Common myeloid progenitor, CD34-positive (primary cell): ENCODE data around the gene DDX10.
"Not testable (repeated sequence)": the region's sequence is repeated elsewhere in the genome, so short reads cannot be mapped to it uniquely, and the experiment has no call there.

Source experiments
- CTCF ChIA-PET: fragments of 350-600 bp; sonication (Branson Sonifier 250); formaldehyde crosslinking; loops from one replicate; lab custom pipeline; 2021; ENCODE audit warnings: antibody characterized with exemption; lab: Charles Lee
- POLR2A ChIA-PET: fragments of 350-600 bp; sonication (Branson Sonifier 250); formaldehyde crosslinking; loops from one replicate; lab custom pipeline; 2021; ENCODE audit warnings: antibody characterized with exemption; lab: Charles Lee
- DNase-seq, 3 donors: peaks; one replicate each; pipeline versions ENCODE4 v3.0.0 to v3.0.0-alpha.2; 2013
- H3K27ac ChIP-seq, 2 experiments: 1 replicate in 1 of 2; 2 replicates in 1 of 2; pipeline ENCODE4 v1.7.0; 2013; ENCODE audit warnings: inconsistent platforms in 2 of 2, low read length in 2 of 2, mild to moderate bottlenecking in 2 of 2, low read depth in 1 of 2, moderate library complexity in 1 of 2; ENCODE audit not compliant: severe bottlenecking in 2 of 2, insufficient read depth in 1 of 2, poor library complexity in 1 of 2
- H3K27me3 ChIP-seq, 5 experiments: replicated peaks in 2 of 5; 1 replicate in 3 of 5; 2 replicates in 2 of 5; pipeline versions ENCODE4 v1.6.1 to v1.7.0; 2013; ENCODE audit warnings: low read length in 4 of 5, mild to moderate bottlenecking in 2 of 5, moderate library complexity in 2 of 5, inconsistent platforms in 1 of 5; ENCODE audit not compliant: insufficient read depth in 5 of 5, control insufficient read depth in 4 of 5
- H3K36me3 ChIP-seq, 4 experiments: 1 replicate in 2 of 4; 2 replicates in 2 of 4; pipeline versions ENCODE4 v1.6.1 to v1.7.0; 2013; ENCODE audit warnings: low read length in 3 of 4, control low read depth in 1 of 4, mild to moderate bottlenecking in 1 of 4; ENCODE audit not compliant: control insufficient read depth in 4 of 4, insufficient read depth in 4 of 4
- H3K4me1 ChIP-seq, 4 experiments: 1 replicate in 3 of 4; 2 replicates in 1 of 4; pipeline versions ENCODE4 v1.6.1 to v1.7.1; 2013; ENCODE audit warnings: low read length in 3 of 4, mild to moderate bottlenecking in 3 of 4, control low read depth in 1 of 4, inconsistent platforms in 1 of 4, moderate library complexity in 1 of 4; ENCODE audit not compliant: control insufficient read depth in 4 of 4, insufficient read depth in 4 of 4; ENCODE audit errors: control extremely low read depth in 1 of 4
- H3K4me3 ChIP-seq, 7 experiments: 1 replicate in 4 of 7; 2 replicates in 3 of 7; pipeline versions ENCODE4 v1.5.1 to v1.7.0; 2013; ENCODE audit warnings: mild to moderate bottlenecking in 7 of 7, low read length in 6 of 7, moderate library complexity in 6 of 7, inconsistent platforms in 2 of 7, low read depth in 2 of 7, control low read depth in 1 of 7; ENCODE audit not compliant: insufficient read depth in 4 of 7, control insufficient read depth in 1 of 7; ENCODE audit errors: extremely low read depth in 1 of 7
- H3K9me3 ChIP-seq, 5 experiments: 1 replicate in 4 of 5; 2 replicates in 1 of 5; pipeline versions ENCODE4 v1.6.1 to v1.7.1; 2013; ENCODE audit warnings: low read length in 4 of 5, mild to moderate bottlenecking in 2 of 5, inconsistent platforms in 1 of 5, low read depth in 1 of 5, moderate library complexity in 1 of 5; ENCODE audit not compliant: control insufficient read depth in 4 of 5, insufficient read depth in 2 of 5; ENCODE audit errors: control extremely low read depth in 1 of 5
- WGBS: methylation state at CpG from one replicate; pipeline ENCODE4 v1.1.5; 2013; ENCODE audit not compliant: insufficient coverage; 5-methylcytosine and 5-hydroxymethylcytosine counted together

The DDX10 gene

DNA sequence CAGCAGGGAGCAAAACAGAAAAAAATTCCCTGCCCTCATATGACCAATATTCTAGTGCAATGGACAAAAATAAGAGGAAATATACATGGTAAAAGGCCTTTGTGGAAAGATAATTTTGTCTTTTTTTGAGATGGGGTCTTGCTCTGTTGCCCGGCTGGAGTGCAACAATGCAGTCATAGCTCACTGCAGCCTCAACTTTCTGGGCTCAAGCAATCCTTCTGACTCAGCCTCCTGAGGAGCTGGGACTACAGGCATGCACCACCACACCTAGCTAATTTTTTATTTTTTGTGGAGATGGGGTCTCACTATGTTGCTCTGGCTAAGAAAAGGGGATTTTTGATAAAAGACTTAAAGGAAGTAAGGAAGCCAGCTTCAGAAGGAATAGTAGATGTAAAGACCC is 25.7 kb upstream of the DDX10 start:
- ChIA-PET CTCF (interaction anchor here (1.7 kb wide), 1 partner anchor 10 kb away, joined by 6 read pairs; no protein-coding TSS in a partner anchor), POLR2A (no interaction called here)
- H3K36me3 ChIP-seq = no peaks in the 10 kb centered on the region
- WGBS = 100% methylated on average over 1 of the region's 1 CpG
- peaks cover 0 to 2% (median 0%) of the 10 kb centered on the region in 5 experiments for H3K9me3 ChIP-seq
- no peak overlapping the region for H3K4me3 ChIP-seq
- DNase-seq = no peak
- peaks cover 0 to 2% (median 0%) of the 10 kb centered on the region in 5 experiments for H3K27me3 ChIP-seq
- H3K4me1 ChIP-seq = no peaks in the 10 kb centered on the region
- H3K27ac ChIP-seq = no peak overlapping the region

DNA sequence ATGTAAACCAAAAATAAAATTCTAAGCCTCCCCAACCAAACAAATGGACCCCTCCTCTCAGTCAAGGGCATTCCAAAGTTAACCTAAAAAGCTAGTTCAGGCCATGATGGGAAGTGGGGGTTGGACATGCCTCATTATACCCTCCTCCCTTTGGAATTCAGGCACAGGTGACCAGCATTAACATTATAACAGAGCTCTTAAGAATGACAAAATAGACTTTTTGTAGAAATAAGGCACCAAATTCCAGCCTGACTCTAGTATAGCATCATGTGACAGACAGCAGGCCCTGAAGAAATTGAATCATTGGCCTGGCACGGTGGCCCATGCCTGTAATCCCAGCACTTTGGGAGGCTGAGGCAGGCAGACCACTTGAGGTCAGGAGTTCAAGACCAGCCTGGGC is 23.1 kb upstream of the DDX10 start:
- CTCF ChIA-PET, H3K27me3 ChIP-seq, H3K4me1 ChIP-seq, H3K27ac ChIP-seq, H3K36me3 ChIP-seq, DNase-seq, H3K4me3 ChIP-seq, POLR2A ChIA-PET, H3K9me3 ChIP-seq: not testable (repeated sequence)
- WGBS = 91% methylated on average over 1 of the region's 1 CpG

DNA sequence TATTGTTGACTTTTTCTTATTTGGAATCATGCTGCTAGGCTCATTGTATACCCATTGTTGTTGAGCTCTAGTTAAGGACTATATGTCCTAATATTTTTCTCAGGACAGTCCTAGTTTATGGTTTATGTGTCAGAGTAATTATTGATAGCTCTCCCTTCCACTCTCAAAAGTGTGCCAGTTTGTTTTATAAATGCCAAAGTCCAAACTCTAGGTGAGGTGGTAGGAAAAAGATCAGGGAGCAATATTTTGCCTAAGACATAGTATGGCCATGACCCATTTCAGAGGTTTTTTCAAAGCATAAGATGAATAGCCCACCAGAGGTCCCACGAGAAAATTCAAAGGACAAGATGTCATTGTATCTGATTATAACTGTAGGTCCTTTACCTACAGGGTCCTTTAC is 20.9 kb upstream of the DDX10 start:
- Histone ChIP-seq H3K4me1 (no peaks in the 10 kb centered on the region), H3K36me3 (no peaks in the 10 kb centered on the region), H3K27me3 (no peaks in the 10 kb centered on the region), H3K9me3 (peaks cover 0 to 2% (median 0%) of the 10 kb centered on the region in 5 experiments), H3K27ac (no peak overlapping the region), H3K4me3 (no peak overlapping the region)
- DNase-seq = no peak
- POLR2A ChIA-PET = no interaction called here
- CTCF ChIA-PET = no interaction called here
- no CpG with 5 or more reads among the region's 1 CpG for WGBS

DNA sequence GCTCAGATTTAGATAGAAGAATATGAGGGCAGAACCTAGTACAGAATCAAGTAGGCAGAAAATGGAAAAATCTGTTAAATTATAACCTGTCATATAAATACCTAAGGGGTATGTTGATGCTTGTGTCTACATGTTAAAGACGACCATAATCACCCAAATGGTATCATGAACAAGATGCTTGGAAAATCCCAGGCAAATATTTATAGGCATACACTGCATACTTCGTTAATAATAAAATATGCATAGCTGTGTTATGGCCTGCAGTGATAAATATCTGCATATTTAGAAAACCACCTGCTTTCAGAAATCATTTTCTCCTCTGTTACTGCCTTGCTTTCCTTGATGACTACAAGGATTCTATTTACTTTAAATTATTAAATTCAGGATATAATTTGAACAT is 18.9 kb upstream of the DDX10 start:
- Histone ChIP-seq H3K4me3 (no peak overlapping the region), H3K4me1 (no peaks in the 10 kb centered on the region), H3K36me3 (no peaks in the 10 kb centered on the region), H3K9me3 (no peaks in the 10 kb centered on the region), H3K27me3 (no peaks in the 10 kb centered on the region), H3K27ac (no peak overlapping the region)
- POLR2A ChIA-PET = no interaction called here
- no CpG with 5 or more reads among the region's 2 CpGs for WGBS
- CTCF ChIA-PET = interaction anchor here (1.1 to 2.6 kb wide), 2 partner anchors 14 to 420 kb away, joined by 3 to 8 read pairs; no protein-coding TSS in a partner anchor
- no peak for DNase-seq

DNA sequence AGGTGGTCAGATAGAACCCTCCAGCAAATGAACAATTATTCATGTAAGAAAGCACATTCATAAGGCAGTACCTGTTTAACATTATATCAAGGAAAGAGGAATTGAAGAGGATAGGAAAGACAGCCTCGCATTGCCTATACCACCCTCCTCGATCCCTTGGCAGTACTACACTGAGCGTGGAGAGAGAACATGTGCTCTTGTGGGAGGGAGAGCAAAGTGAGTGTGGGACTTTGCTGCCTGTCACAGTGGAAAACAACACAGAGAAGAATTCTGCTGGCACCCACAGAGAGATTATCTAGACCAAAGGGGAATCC is 17.5 kb upstream of the DDX10 start:
- 100% methylated on average over 1 of the region's 3 CpGs for WGBS
- CTCF ChIA-PET = interaction anchor here (0.7 to 4.7 kb wide), 5 partner anchors 17 to 528 kb away, joined by 3 to 25 read pairs (median 3); no protein-coding TSS in a partner anchor

DNA sequence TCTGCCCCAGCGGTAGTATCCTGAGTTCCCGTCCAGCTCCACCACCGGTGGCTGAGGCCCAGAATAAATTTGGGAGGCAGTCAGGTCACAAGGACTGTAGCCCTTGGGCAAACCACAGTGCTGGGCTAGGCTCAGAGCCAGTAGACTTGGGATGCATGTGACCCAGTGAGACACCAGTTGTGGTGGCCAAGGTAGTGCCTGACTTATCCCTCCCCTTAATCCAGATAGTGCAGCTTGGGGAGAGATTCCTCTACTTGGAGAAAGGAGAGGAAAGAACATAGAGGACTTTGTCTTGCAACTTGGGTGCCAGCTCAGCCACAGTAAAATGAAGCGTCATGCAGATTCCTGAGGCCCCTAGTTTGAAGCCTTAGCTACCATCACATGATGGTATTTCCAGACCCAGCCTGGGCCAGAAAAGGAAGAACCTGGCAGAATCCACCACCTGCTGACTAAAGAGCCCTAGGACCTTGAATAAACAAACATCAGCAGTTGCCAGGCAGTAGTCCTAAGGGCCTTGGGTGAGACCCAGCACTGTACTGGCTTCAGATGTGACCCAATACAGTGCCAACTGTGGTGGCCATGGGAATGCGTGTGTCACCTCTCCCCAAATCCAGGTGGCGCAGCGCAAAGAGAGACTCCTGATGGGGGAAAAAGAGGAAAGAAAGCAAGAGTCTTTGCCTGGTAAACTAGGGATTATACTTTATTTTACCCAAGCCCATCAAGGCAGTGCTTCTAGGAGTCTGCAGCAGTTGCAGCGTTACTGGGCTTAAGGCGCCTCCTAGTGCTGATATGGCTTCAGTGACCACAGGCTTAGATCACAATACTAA is 17.0 kb upstream of the DDX10 start:
- no peaks in the 10 kb centered on the region for H3K9me3 ChIP-seq
- H3K27ac ChIP-seq = no peak overlapping the region
- WGBS = 69% methylated on average over 6 of the region's 9 CpGs
- ChIA-PET CTCF (interaction anchor here (0.7 to 4.7 kb wide), 7 partner anchors 17 to 529 kb away, joined by 3 to 25 read pairs (median 3); no protein-coding TSS in a partner anchor), POLR2A (no interaction called here)
- no peak overlapping the region for H3K4me3 ChIP-seq
- DNase-seq = peak; percentile 65 to 79 (median 76)
- no peaks in the 10 kb centered on the region for H3K27me3 ChIP-seq
- H3K36me3 ChIP-seq = no peaks in the 10 kb centered on the region
- H3K4me1 ChIP-seq = no peaks in the 10 kb centered on the region

More for the DNA sequence above, 17.5 kb upstream of the DDX10 start:
- no peak for DNase-seq
- POLR2A ChIA-PET = no interaction called here
- H3K27ac ChIP-seq = no peak overlapping the region
- H3K9me3 ChIP-seq = no peaks in the 10 kb centered on the region
- no peaks in the 10 kb centered on the region for H3K27me3 ChIP-seq
- no peak overlapping the region for H3K4me3 ChIP-seq
- no peaks in the 10 kb centered on the region for H3K36me3 ChIP-seq
- H3K4me1 ChIP-seq = no peaks in the 10 kb centered on the region

DNA sequence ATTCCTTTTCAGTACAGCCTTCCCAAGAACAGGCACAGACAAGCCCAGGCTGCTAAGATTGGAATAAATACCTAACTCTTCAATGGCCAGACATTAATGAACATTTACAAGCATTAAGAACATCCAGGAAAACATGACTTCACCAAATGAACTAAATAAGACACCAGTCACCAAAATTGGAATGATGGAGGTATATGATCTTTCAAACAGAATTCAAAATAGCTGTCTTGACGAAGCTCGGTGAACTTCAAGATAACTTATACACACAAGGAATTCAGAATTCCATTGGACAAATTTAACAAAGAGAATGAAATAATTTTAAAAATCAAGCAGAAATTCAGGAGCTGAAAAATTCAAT is 16.4 kb upstream of the DDX10 start:
- no peaks in the 10 kb centered on the region for H3K36me3 ChIP-seq
- WGBS = no CpG with 5 or more reads among the region's 2 CpGs
- ChIA-PET CTCF (interaction anchor here (0.7 to 4.7 kb wide), 8 partner anchors 9 to 529 kb away, joined by 3 to 25 read pairs (median 3); partner anchors contain the start of genes ATM and NPAT), POLR2A (no interaction called here)
- no peak overlapping the region for H3K4me3 ChIP-seq
- H3K27me3 ChIP-seq = no peaks in the 10 kb centered on the region
- no peaks in the 10 kb centered on the region for H3K4me1 ChIP-seq
- no peak for DNase-seq
- H3K9me3 ChIP-seq = no peaks in the 10 kb centered on the region
- no peak overlapping the region for H3K27ac ChIP-seq
